ENCODE data around the gene USP7.
"Not testable (repeated sequence)": the region's sequence is repeated elsewhere in the genome, so short reads cannot be mapped to it uniquely, and the experiment has no call there.

Gene USP7

DNA sequence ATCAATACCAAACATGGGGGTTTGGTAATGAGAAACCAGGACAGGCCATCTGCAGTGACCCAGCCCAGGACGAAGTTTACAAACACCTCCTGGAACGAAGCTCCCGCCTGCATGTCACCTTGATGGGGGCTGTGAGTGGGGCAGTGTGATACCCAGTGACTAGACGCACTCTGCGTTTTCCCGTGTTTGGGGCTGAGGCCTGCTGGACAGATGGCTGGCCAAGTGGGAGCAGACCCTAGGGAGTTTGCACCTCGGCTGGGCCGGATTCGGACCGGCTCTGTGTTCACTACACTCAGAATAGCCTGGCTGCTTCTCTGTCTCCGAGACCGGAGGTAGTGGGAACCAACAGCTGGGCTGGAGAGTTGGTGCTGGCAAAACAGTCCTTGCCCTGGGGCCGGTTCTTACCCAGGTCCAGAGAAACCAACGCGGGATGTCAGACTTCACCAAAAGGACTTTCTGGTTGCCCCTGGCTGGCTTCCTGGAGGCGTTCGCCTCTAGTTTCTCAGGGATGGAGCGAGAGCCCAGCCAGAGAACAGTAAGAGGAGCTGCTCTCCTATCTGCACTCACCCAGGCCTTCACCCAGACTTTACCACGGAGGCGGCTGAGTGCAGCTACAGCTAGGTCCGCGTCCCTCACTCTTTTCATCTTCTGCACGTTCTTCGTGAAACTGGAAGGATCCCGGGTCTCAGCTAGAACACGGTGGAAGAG, 115.3 kb downstream of the USP7 start:
- no peak for TF ChIP-seq ZNF274 (IDR thresholded peaks at IDR 0.05; ENCODE audit: low read depth, low read length)
- H3K4me3 ChIP-seq (ENCODE audit: low read length): no peak overlapping the region

DNA sequence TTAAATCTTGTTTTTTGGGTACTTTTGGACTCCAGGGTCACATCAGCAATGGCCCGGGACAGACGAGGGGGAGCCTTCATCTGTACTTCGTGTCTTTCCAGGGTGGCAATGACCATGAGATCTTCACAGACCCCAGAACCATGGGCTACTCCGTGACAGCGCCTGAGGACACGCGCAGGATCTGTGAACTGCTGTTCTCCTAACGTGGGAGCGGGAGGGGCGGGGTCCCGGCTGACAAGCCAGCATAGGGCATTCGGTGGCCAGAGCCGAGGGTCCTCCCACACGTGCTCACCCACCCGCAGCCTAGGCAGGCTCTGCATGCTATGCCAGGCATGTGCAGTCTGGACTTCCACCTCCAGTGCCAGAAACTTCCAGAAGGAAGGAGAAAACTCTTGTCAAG, 116.1 kb downstream of the USP7 start:
- TF ChIP-seq ZNF274 (IDR thresholded peaks at IDR 0.05; ENCODE audit: low read depth, low read length): no peak
- H3K4me3 ChIP-seq (ENCODE audit: low read length): no peak overlapping the region

DNA sequence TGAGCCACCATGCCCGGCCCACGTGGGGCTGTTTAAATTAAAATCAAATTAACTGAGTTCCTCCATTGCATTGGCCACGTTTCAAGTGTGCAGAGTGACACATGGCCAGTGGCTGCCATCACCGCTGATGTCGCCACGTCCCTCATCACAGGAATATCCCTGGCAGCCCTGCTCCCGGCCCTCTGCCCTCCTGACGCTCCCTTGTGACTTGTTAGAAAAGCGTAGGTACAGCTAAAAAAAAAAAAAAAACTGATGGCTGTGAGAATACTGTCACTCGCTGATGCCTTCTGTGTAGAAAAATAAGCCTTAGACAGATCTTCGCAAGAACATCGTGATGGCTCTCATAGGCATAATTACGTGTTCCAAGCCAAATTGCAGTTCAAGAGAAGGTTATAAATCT, 116.6 kb downstream of the USP7 start:
- H3K4me3 ChIP-seq (ENCODE audit: low read length): no peak overlapping the region
- no peak for TF ChIP-seq ZNF274 (IDR thresholded peaks at IDR 0.05; ENCODE audit: low read depth, low read length)

- TF ChIP-seq ZNF274 (IDR thresholded peaks at IDR 0.05; ENCODE audit: low read depth, low read length): no peak
- no peak overlapping the region for H3K4me3 ChIP-seq (ENCODE audit: low read length)
These were observed 117.2 kb downstream of the USP7 start for GRCh38 chr16:8846401-8846932.

- no peak for TF ChIP-seq ZNF274 (IDR thresholded peaks at IDR 0.05; ENCODE audit: low read depth, low read length)
- H3K4me3 ChIP-seq (ENCODE audit: low read length): no peak overlapping the region
These were observed 117.9 kb downstream of the USP7 start for GRCh38 chr16:8845699-8846298.

- not testable (repeated sequence) for H3K4me3 ChIP-seq (ENCODE audit: low read length)
These were observed 120.4 kb downstream of the USP7 start for GRCh38 chr16:8843296-8843695.

All from GM08714 (cell line).